PFSK-1 (cell line): ENCODE data around the gene ADSS2.

ENCODE experiments used
- POLR2AphosphoS5 ChIP-seq: IDR thresholded peaks from 2 replicates; pipeline ENCODE4 v1.6.1; 2012; ENCODE audit warnings: low read depth, mild to moderate bottlenecking, control low read depth, low read length, moderate library complexity
- SIN3A ChIP-seq: IDR thresholded peaks from 2 replicates; pipeline ENCODE4 v1.6.1; 2012; ENCODE audit warnings: mild to moderate bottlenecking, low read length, moderate library complexity, borderline replicate concordance; ENCODE audit not compliant: insufficient read depth
- TAF1 ChIP-seq: IDR thresholded peaks from 2 replicates; pipeline ENCODE4 v1.6.1; 2012; ENCODE audit warnings: low read length, control low read depth, borderline replicate concordance; ENCODE audit not compliant: insufficient read depth
- TF ChIP-seq, protein P1 (sequence below), 2 experiments: IDR thresholded peaks; 2 replicates each; pipeline versions ENCODE4 v1.6.1 to v1.8.0; 2011 to 2012; ENCODE audit warnings: low read depth in 2 of 2, low read length in 2 of 2, control low read depth in 1 of 2, inconsistent platforms in 1 of 2, mild to moderate bottlenecking in 1 of 2, moderate library complexity in 1 of 2; ENCODE audit not compliant: insufficient read depth in 1 of 2

DNA sequence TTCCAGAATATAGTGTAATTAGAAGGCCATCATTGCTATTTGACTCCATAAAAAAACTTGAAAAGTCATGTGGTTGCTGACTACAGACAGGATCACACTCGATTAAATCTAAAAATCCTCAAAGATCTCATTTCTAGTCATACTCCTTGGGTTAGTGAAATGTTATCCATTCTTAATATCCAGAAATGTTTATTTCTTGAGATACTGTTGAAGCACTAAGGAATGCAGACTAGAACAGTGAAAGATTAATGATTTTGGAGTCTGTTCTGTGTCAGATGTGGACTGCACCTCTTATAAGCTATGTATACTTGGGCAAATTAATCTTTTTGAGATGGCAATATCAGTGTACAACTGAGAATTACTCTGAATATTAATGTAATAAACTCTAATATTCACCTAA, 65.1 kb downstream of the ADSS2 start:
- TF ChIP-seq SIN3A (no peak), TAF1 (no peak), POLR2AphosphoS5 (no peak)
- TF ChIP-seq, protein P1, sequence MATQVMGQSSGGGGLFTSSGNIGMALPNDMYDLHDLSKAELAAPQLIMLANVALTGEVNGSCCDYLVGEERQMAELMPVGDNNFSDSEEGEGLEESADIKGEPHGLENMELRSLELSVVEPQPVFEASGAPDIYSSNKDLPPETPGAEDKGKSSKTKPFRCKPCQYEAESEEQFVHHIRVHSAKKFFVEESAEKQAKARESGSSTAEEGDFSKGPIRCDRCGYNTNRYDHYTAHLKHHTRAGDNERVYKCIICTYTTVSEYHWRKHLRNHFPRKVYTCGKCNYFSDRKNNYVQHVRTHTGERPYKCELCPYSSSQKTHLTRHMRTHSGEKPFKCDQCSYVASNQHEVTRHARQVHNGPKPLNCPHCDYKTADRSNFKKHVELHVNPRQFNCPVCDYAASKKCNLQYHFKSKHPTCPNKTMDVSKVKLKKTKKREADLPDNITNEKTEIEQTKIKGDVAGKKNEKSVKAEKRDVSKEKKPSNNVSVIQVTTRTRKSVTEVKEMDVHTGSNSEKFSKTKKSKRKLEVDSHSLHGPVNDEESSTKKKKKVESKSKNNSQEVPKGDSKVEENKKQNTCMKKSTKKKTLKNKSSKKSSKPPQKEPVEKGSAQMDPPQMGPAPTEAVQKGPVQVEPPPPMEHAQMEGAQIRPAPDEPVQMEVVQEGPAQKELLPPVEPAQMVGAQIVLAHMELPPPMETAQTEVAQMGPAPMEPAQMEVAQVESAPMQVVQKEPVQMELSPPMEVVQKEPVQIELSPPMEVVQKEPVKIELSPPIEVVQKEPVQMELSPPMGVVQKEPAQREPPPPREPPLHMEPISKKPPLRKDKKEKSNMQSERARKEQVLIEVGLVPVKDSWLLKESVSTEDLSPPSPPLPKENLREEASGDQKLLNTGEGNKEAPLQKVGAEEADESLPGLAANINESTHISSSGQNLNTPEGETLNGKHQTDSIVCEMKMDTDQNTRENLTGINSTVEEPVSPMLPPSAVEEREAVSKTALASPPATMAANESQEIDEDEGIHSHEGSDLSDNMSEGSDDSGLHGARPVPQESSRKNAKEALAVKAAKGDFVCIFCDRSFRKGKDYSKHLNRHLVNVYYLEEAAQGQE (IDR thresholded peaks at IDR 0.05; ENCODE audit: insufficient read depth in 1 of 2, low read depth in 2 of 2, low read length in 2 of 2), result no peak
